K562 (cell line): ENCODE results near the gene GIPC3. TPM values are rescaled to one million over a fixed set of nuclear protein-coding genes. Genes with fewer than 3 reads are reported as not detected.

Experiments used
- ATAC-seq: fragments of 200-7000 bp; cut with Tn5 transposase; 3 replicates; pipeline ENCODE4 v1.9.1; 2020; ENCODE audit warnings: moderate library complexity
- BruUV-seq: library from RNA; stranded (reverse); fragments of 400-500 nt; replicated peaks from 2 replicates; lab custom pipeline; 2021; lab: Mats Ljungman, UMichigan
- CTCF ChIA-PET: fragments of 300-600 bp; formaldehyde crosslinking; extraction: SDS; loops from one replicate; lab custom pipeline; 2021; ENCODE audit warnings: low intra/inter-chr PET ratio; lab: Yijun Ruan, JAX
- POLR2A ChIA-PET: fragments of 300-600, 350-650 bp; sonication (Branson Sonifier 250); formaldehyde crosslinking; extraction: SDS; loops from one replicate; lab custom pipeline; 2021; ENCODE audit warnings: antibody characterized with exemption, inconsistent platforms; lab: Yijun Ruan, JAX
- DNase-seq, 4 experiments: peaks; one replicate each; pipeline versions ENCODE4 v3.0.0 to v3.0.0-alpha.2; 2011 to 2018; ENCODE audit warnings: low spot score in 3 of 4, mixed read lengths in 3 of 4; ENCODE audit errors: extremely low read depth in 1 of 4
- FAIRE-seq: peaks from 2 replicates; lab custom pipeline; 2011; peaks lifted over from hg19 to GRCh38; lab: Jason Lieb, UNC
- H2AFZ ChIP-seq: 2 replicates; pipeline ENCODE4 v1.6.0; 2011; ENCODE audit warnings: low read depth, low read length, control low read depth, inconsistent platforms
- H3K27ac ChIP-seq: fragments of 200-600 bp; 3 replicates; pipeline ENCODE4 v1.8.0; 2011; ENCODE audit warnings: low read depth, mild to moderate bottlenecking, control low read depth, inconsistent platforms, low read length, moderate library complexity, mixed read lengths; ENCODE audit errors: extremely low read depth
- H3K27me3 ChIP-seq, 2 experiments: fragments of 300-600 bp in 1 of 2; 2 replicates in 1 of 2; 3 replicates in 1 of 2; pipeline versions ENCODE4 v1.6.0 to v1.8.0; 2011; ENCODE audit warnings: inconsistent platforms in 2 of 2, low read length in 2 of 2, mild to moderate bottlenecking in 1 of 2, mixed read lengths in 1 of 2, moderate library complexity in 1 of 2; ENCODE audit not compliant: control insufficient read depth in 2 of 2, insufficient read depth in 2 of 2
- H3K36me3 ChIP-seq: fragments of 300-600 bp; 3 replicates; pipeline ENCODE4 v1.8.0; 2011; ENCODE audit warnings: mild to moderate bottlenecking, low read length, inconsistent platforms; ENCODE audit not compliant: control insufficient read depth, insufficient read depth
- H3K4me1 ChIP-seq, 2 experiments: fragments of 200-600 bp in 1 of 2; replicated peaks in 1 of 2; 2 replicates in 1 of 2; 3 replicates in 1 of 2; pipeline versions ENCODE4 v1.5.1 to v1.8.0; 2011; ENCODE audit warnings: inconsistent platforms in 2 of 2, low read length in 2 of 2, mild to moderate bottlenecking in 1 of 2, mixed read lengths in 1 of 2, moderate library complexity in 1 of 2; ENCODE audit not compliant: control insufficient read depth in 2 of 2, insufficient read depth in 2 of 2
- H3K4me2 ChIP-seq: 2 replicates; pipeline ENCODE4 v1.6.1; 2011; ENCODE audit warnings: low read length, control low read depth, inconsistent platforms, mixed read lengths; ENCODE audit not compliant: insufficient read depth
- H3K4me3 ChIP-seq: fragments of 200-600 bp; sonication (generic), shearing (Covaris generic); 2 replicates; pipeline ENCODE4 v1.5.1; 2016; ENCODE audit warnings: control low read depth, inconsistent platforms
- H3K79me2 ChIP-seq: fragments of 200-600 bp; 3 replicates; pipeline ENCODE4 v1.8.0; 2011; ENCODE audit warnings: low read length, inconsistent platforms; ENCODE audit not compliant: control insufficient read depth, insufficient read depth
- H3K9ac ChIP-seq, 2 experiments: 2 replicates each; pipeline versions ENCODE4 v1.6.0 to v1.6.1; 2011; ENCODE audit warnings: low read depth in 2 of 2, low read length in 2 of 2, control low read depth in 1 of 2, inconsistent platforms in 1 of 2, mild to moderate bottlenecking in 1 of 2, mixed read lengths in 1 of 2; ENCODE audit not compliant: insufficient read depth in 1 of 2
- H3K9me1 ChIP-seq: one replicate; pipeline ENCODE4 v1.6.0; 2011; ENCODE audit warnings: inconsistent platforms, mild to moderate bottlenecking, low read length, moderate library complexity; ENCODE audit not compliant: control insufficient read depth, insufficient read depth
- H3K9me3 ChIP-seq: replicated peaks from 2 replicates; pipeline ENCODE4 v1.5.1; 2011; ENCODE audit warnings: low read depth, low read length, inconsistent platforms; ENCODE audit not compliant: control insufficient read depth, insufficient read depth
- H4K20me1 ChIP-seq: replicated peaks from 2 replicates; pipeline ENCODE4 v1.6.1; 2011; ENCODE audit warnings: low read length, inconsistent platforms, mixed read lengths; ENCODE audit not compliant: control insufficient read depth, insufficient read depth
- ETV5 ChIP-seq: sonication (generic); formaldehyde crosslinking; IDR thresholded peaks from 2 replicates; pipeline ENCODE4 v1.4.0; 2020; ENCODE audit warnings: low read depth, mild to moderate bottlenecking, missing genetic modification reagents
- FOXJ2 ChIP-seq: fragments of 200-800 bp; sonication (Bioruptor generic); IDR thresholded peaks from 2 replicates; pipeline ENCODE4 v1.6.1; 2016; ENCODE audit warnings: missing genetic modification characterization, missing compliant biosample characterization
- HMG20B ChIP-seq: fragments of 250-450 bp; sonication (Bioruptor Pico); IDR thresholded peaks from 2 replicates; pipeline ENCODE4 v1.5.0; 2021; ENCODE audit warnings: mild to moderate bottlenecking
- POLR2AphosphoS2 ChIP-seq: IDR thresholded peaks from 2 replicates; pipeline ENCODE4 v1.6.1; 2012; ENCODE audit warnings: low read length, improper control_type of control experiment
- POLR2G ChIP-seq: fragments of 200-400 bp; formaldehyde crosslinking; IDR thresholded peaks from 2 replicates; pipeline ENCODE4 v1.6.1; 2017; ENCODE audit warnings: low read depth, mild to moderate bottlenecking, antibody characterized with exemption, low read length, moderate library complexity
- ZC3H8 ChIP-seq: fragments of 450-650 bp; IDR thresholded peaks from 2 replicates; pipeline ENCODE4 v1.6.1; 2017
- ZNF224 ChIP-seq: sonication (generic); formaldehyde crosslinking; IDR thresholded peaks from 2 replicates; pipeline ENCODE4 v1.8.0; 2022; ENCODE audit warnings: mild to moderate bottlenecking, missing genetic modification reagents
- WGBS: fragments of 100-300 bp; shearing (Covaris generic); methylation state at CpG from one replicate; pipeline ENCODE4 v1.1.6; 2016; ENCODE audit warnings: low coverage, mixed read lengths; ENCODE audit not compliant: insufficient coverage; ENCODE audit errors: missing lambda C conversion rate; 5-methylcytosine and 5-hydroxymethylcytosine counted together
- in situ Hi-C: fragments of 300-500 bp; cut with MboI; formaldehyde crosslinking; loops from 4 replicates; pipeline ENCODE4 v1.15.0; 2018; ENCODE audit warnings: inconsistent platforms, mixed read lengths
- intact Hi-C: fragments of 100-400 bp; cut with micrococcal nuclease; formaldehyde crosslinking; loops from 2 replicates; pipeline ENCODE4 v1.14.2; 2022
- polyA plus RNA-seq, 8 experiments: library from polyadenylated mRNA; depleted of rRNA in 4 of 8; stranded (reverse) in 5 of 8; unstranded in 3 of 8; fragments of >200 nt; fragmentation: Nextera tagmentation in 2 of 8; fragmentation: Illumina TruSeq in 1 of 8; extraction: Ambion mirVana in 2 of 8; extraction: Trizol in 1 of 8; gene quantifications; 2 replicates each; pipeline versions ENCODE4 v1.2.1 to v1.2.3, GENCODE V29; 2011 to 2014; ENCODE audit warnings: inconsistent platforms in 1 of 8, missing spikeins in 1 of 8
- total RNA-seq, 7 experiments: library from RNA; depleted of rRNA in 6 of 7; stranded (reverse); fragments of >200 nt in 6 of 7; fragmentation: Illumina TruSeq in 2 of 7; extraction: Trizol in 2 of 7; gene quantifications; 2 replicates each; pipeline versions ENCODE4 v1.2.1 to v1.2.3, GENCODE V29; 2011 to 2021; ENCODE audit warnings: low replicate concordance in 1 of 7
- TF ChIP-seq, protein P1 (sequence below): fragments of 250-450 bp; sonication (Bioruptor Pico); IDR thresholded peaks from 2 replicates; pipeline ENCODE4 v1.5.0; 2021

Gene GIPC3
- total and polyA plus RNA-seq, 9 of the 15 experiments (the other 6 are each of a cell fraction or from before 2014, with no cell fraction given), result 0.03 to 3.6 (median 1.5) TPM; not detected in 1

DNA sequence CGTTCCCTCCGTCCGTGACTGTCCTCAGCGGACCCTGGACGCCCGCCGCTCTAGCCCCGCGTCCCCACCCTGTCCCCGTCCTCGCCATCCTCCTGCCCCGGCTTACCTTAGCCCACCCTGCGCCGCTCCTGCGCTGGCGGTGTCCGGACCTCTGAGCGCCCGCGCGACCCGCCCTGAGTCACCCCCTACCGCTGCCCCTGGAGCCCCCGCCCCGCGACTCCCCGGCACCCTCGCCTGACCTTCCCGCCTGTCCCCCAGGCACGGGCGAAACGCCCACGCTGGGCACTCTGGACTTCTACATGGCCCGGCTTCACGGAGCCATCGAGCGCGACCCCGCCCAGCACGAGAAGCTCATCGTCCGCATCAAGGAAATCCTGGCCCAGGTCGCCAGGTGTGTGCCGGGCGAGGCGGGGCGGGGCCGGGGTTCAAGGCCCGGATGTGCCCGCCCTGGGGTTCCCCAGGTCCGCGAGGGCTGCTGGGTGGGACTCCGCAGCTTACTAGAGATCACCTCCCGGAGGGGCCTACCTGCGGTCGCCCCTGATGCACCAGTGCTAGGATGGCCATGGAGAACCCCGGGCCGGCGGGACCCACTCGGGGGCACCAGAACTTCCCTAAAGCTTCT lies 7.4 kb upstream of the GIPC3 start:
- TF ChIP-seq POLR2G, result peak; percentile 63
- TF ChIP-seq FOXJ2 (tag), result no peak
- no peak for TF ChIP-seq ZC3H8
- TF ChIP-seq, all 486 proteins: peak for 1
- H3K4me1 ChIP-seq, result peaks cover 33 to 74% of the 10 kb centered on the region in 2 experiments
- H3K9me3 ChIP-seq, result no peaks in the 10 kb centered on the region
- no peak overlapping the region for H2AFZ ChIP-seq
- H3K4me3 ChIP-seq, result no peak overlapping the region
- ATAC-seq (no peak), FAIRE-seq (no peak), DNase-seq (no peak)
- POLR2A ChIA-PET, result interaction anchor here (1.5 kb wide), 1 partner anchor 22 kb away, joined by 5 read pairs; no protein-coding TSS in a partner anchor
- no peak overlapping the region for H3K27ac ChIP-seq
- no TSS peak for BruUV-seq
- H3K27me3 ChIP-seq, result no peaks in the 10 kb centered on the region
- peaks cover 20% of the 10 kb centered on the region for H3K79me2 ChIP-seq
- peaks cover 5% of the 10 kb centered on the region for H3K9me1 ChIP-seq
- no peak overlapping the region for H3K4me2 ChIP-seq
- intact Hi-C loops, result loop anchor here (1.0 kb wide), 1 partner anchor 33 kb away; no protein-coding TSS in a partner anchor
- peaks cover 38% of the 10 kb centered on the region for H3K36me3 ChIP-seq
- H4K20me1 ChIP-seq, result peaks cover 3% of the 10 kb centered on the region; the same call in 1 of the 2 replicates
- CTCF ChIA-PET, result no interaction called here
- in situ Hi-C loops, result no loop called here
- H3K9ac ChIP-seq, result no peak overlapping the region
- 95% methylated on average over 20 of the region's 60 CpGs for WGBS

DNA sequence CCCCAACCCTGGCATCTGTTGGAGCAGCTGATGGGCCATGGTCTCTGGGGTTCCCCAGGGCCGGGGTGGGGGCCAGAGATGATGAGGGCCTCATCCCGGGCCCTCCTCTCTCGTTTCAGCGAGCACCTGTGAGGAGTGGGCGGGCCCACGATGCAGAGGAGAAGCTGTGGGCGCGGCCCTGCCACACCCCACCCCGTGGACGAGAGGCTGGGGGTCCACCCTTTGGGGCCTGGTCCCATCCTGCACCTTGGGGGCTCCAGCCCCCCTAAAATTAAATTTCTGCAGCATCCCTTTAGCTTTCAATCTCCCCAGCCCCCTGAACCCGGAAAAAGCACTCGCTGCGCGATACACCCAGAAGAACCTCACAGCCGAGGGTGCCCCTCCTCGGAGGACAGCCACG lies 6.9 kb upstream of the GIPC3 start:
- H3K27ac ChIP-seq, result no peak overlapping the region
- H3K4me2 ChIP-seq, result no peak overlapping the region
- no peak overlapping the region for H3K9ac ChIP-seq
- peaks cover 33 to 69% of the 10 kb centered on the region in 2 experiments for H3K4me1 ChIP-seq
- ATAC-seq, result no peak
- intact Hi-C loops, result no loop called here
- TF ChIP-seq ETV5 (no peak), HMG20B (CRISPR knock-in tag) (no peak), ZNF224 (CRISPR knock-in tag) (no peak), POLR2G (peak; percentile 21), POLR2AphosphoS2 (peak; percentile 23; the same call in 1 of the 2 replicates)
- TF ChIP-seq, protein P1, sequence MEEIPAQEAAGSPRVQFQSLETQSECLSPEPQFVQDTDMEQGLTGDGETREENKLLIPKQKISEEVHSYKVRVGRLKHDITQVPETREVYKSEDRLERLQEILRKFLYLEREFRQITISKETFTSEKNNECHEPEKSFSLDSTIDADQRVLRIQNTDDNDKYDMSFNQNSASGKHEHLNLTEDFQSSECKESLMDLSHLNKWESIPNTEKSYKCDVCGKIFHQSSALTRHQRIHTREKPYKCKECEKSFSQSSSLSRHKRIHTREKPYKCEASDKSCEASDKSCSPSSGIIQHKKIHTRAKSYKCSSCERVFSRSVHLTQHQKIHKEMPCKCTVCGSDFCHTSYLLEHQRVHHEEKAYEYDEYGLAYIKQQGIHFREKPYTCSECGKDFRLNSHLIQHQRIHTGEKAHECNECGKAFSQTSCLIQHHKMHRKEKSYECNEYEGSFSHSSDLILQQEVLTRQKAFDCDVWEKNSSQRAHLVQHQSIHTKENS (CRISPR knock-in tag), result no peak
- in situ Hi-C loops, result no loop called here
- no peak overlapping the region for H2AFZ ChIP-seq
- no peaks in the 10 kb centered on the region for H3K9me3 ChIP-seq
- 76% methylated on average over 15 of the region's 17 CpGs for WGBS
- H3K9me1 ChIP-seq, result peaks cover 5% of the 10 kb centered on the region
- peaks cover 3% of the 10 kb centered on the region; the same call in 1 of the 2 replicates for H4K20me1 ChIP-seq
- FAIRE-seq, result no peak
- H3K79me2 ChIP-seq, result peaks cover 15% of the 10 kb centered on the region
- H3K27me3 ChIP-seq, result no peaks in the 10 kb centered on the region
- BruUV-seq, result no TSS peak
- H3K36me3 ChIP-seq, result peaks cover 38% of the 10 kb centered on the region
- ChIA-PET POLR2A (interaction anchor here (1.2 to 1.6 kb wide), 3 partner anchors 22 to 29 kb away, joined by 4 to 7 read pairs (median 5); no protein-coding TSS in a partner anchor), CTCF (no interaction called here)
- DNase-seq, result no peak
- H3K4me3 ChIP-seq, result no peak overlapping the region
